T-helper 1 cell (primary cell): ENCODE data around the gene PLCG2.
"Not testable (repeated sequence)": the region's sequence is repeated elsewhere in the genome, so short reads cannot be mapped to it uniquely, and the experiment has no call there.

Experiments
- DNase-seq, 5 donors: peaks; one replicate each; pipeline ENCODE4 v3.0.0-alpha.2; 2012 to 2020

PLCG2 gene

GRCh38 chr16:82008957-82009592 lies 230.0 kb downstream of the PLCG2 start:
- no peak for DNase-seq

GRCh38 chr16:82009789-82010188 lies 230.7 kb downstream of the PLCG2 start:
- not testable (repeated sequence) for DNase-seq

DNA sequence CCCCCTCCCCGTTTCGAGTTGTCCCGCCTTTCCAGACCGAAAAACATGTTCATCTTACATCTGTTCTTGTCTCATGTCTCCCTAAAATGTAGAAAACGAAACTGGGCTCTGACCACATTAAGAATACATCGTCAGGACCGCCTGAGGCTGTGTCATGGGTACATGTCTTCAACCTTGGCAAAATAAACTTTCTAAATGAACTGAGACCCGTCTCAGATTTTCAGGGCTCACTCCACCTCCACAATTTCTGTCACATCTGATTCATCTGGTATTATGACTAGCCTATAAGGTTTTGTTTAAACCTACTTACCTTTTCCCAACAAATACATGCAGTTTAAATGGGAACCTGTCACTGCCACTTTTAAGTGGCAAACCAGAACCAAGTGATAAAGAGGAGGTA lies 231.6 kb downstream of the PLCG2 start:
- no peak for DNase-seq

GRCh38 chr16:82011199-82011641 lies 232.1 kb downstream of the PLCG2 start, which contains the start of gene SDR42E1:
TSS of gene SDR42E1 (minus strand) at chr16:82011470. CDS start at chr16:82000858, 10,612 bp downstream.
- DNase-seq = peak; percentile 35 to 61 (median 42)
